CD4-positive, alpha-beta T cell (primary cell): ENCODE measurements around the gene SLC35F2. TPM values are rescaled to one million over a fixed set of nuclear protein-coding genes. Genes with fewer than 3 reads are reported as not detected.

Experiments
- ATAC-seq: fragments of 200-7000 bp; cut with Tn5 transposase; one replicate; pipeline ENCODE4 v1.10.0; 2022; ENCODE audit warnings: mild to moderate bottlenecking; ENCODE audit not compliant: poor library complexity
- CTCF ChIA-PET: fragments of 350-600 bp; sonication (Branson Sonifier 250); formaldehyde crosslinking; loops from one replicate; lab custom pipeline; 2021; ENCODE audit warnings: antibody characterized with exemption, inconsistent platforms; lab: Charles Lee
- POLR2A ChIA-PET: fragments of 350-600 bp; sonication (Branson Sonifier 250); formaldehyde crosslinking; loops from one replicate; lab custom pipeline; 2021; ENCODE audit warnings: antibody characterized with exemption, inconsistent platforms; lab: Charles Lee
- DNase-seq, 14 experiments: peaks; one replicate each; pipeline ENCODE4 v3.0.0-alpha.2; 2013 to 2020; ENCODE audit warnings: mixed read lengths in 2 of 14
- H3K27ac ChIP-seq, 2 donors: one replicate each; pipeline versions ENCODE4 v1.5.1 to v1.7.0; 2013; ENCODE audit warnings: low read length in 2 of 2, low read depth in 1 of 2, mild to moderate bottlenecking in 1 of 2
- H3K27me3 ChIP-seq, 2 experiments: 1 replicate in 1 of 2; 2 replicates in 1 of 2; pipeline versions ENCODE4 v1.6.1 to v1.7.0; 2013; ENCODE audit warnings: low read length in 2 of 2, control low read depth in 1 of 2, mild to moderate bottlenecking in 1 of 2, moderate library complexity in 1 of 2; ENCODE audit not compliant: insufficient read depth in 2 of 2, control insufficient read depth in 1 of 2
- H3K36me3 ChIP-seq: one replicate; pipeline ENCODE4 v1.6.1; 2013; ENCODE audit warnings: low read length, control low read depth; ENCODE audit not compliant: insufficient read depth
- H3K4me1 ChIP-seq: one replicate; pipeline ENCODE4 v1.6.1; 2013; ENCODE audit warnings: low read length, control low read depth; ENCODE audit not compliant: insufficient read depth
- H3K4me3 ChIP-seq: one replicate; pipeline ENCODE4 v1.5.1; 2013; ENCODE audit warnings: mild to moderate bottlenecking, low read length, moderate library complexity
- H3K9me3 ChIP-seq, 2 experiments: 1 replicate in 1 of 2; 2 replicates in 1 of 2; pipeline versions ENCODE4 v1.6.1 to v1.7.0; 2013; ENCODE audit warnings: low read length in 2 of 2, mild to moderate bottlenecking in 2 of 2, control low read depth in 1 of 2, moderate library complexity in 1 of 2; ENCODE audit not compliant: control insufficient read depth in 1 of 2, insufficient read depth in 1 of 2
- H3K27ac Mint-ChIP-seq: one replicate; pipeline ENCODE4 v1.8.0; 2020; ENCODE audit warnings: mixed read lengths
- H3K27me3 Mint-ChIP-seq: one replicate; pipeline ENCODE4 v1.8.0; 2021; ENCODE audit warnings: mixed read lengths
- H3K36me3 Mint-ChIP-seq: one replicate; pipeline ENCODE4 v1.8.0; 2021; ENCODE audit warnings: low read depth, mixed read lengths
- H3K4me1 Mint-ChIP-seq: one replicate; pipeline ENCODE4 v1.8.0; 2021; ENCODE audit warnings: low read depth, mixed read lengths
- H3K4me3 Mint-ChIP-seq: one replicate; pipeline ENCODE4 v1.8.0; 2020; ENCODE audit warnings: mild to moderate bottlenecking, mixed read lengths
- H3K9me3 Mint-ChIP-seq: one replicate; pipeline ENCODE4 v1.8.0; 2020; ENCODE audit warnings: mixed read lengths
- CTCF ChIP-seq: fragments of 200-600 bp; IDR thresholded peaks from one replicate; pipeline ENCODE4 v1.8.0; 2022; ENCODE audit warnings: antibody characterized with exemption, mild to moderate bottlenecking
- intact Hi-C, 2 experiments: fragments of 100-400 bp; cut with DNase I in 1 of 2; cut with micrococcal nuclease in 1 of 2; formaldehyde crosslinking; loops; one replicate each; pipeline versions ENCODE4 v1.15.1 to v1.9.0; 2023 to 2025; cut with DNase I, micrococcal nuclease
- total RNA-seq, 174 experiments: library from RNA in 2 of 174; stranded (reverse) in 2 of 174; gene quantifications; one replicate each; pipeline ENCODE4 v1.2.3 and lab custom pipeline; 2021 to 2026

The SLC35F2 gene
- total RNA-seq, 2 experiments from 2014 or later = 2.8 to 3.0 TPM

- Histone ChIP-seq H3K36me3 (peaks cover 12% of the 10 kb centered on the region), H3K4me1 (no peaks in the 10 kb centered on the region), H3K4me3 (no peak overlapping the region), H3K9me3 (no peaks in the 10 kb centered on the region), H3K27me3 (no peaks in the 10 kb centered on the region), H3K27ac (no peak overlapping the region)
- no peak overlapping the region for H3K4me3 Mint-ChIP-seq
- peak; percentile 27 to 77 (median 48) for DNase-seq
- no peaks in the 10 kb centered on the region for H3K4me1 Mint-ChIP-seq
- H3K27me3 Mint-ChIP-seq = no peaks in the 10 kb centered on the region
- H3K9me3 Mint-ChIP-seq = no peaks in the 10 kb centered on the region
- TF ChIP-seq CTCF = peak; percentile 91
- H3K27ac Mint-ChIP-seq = no peak overlapping the region
- ChIA-PET POLR2A (no interaction called here), CTCF (interaction anchor here (0.6 kb wide), 1 partner anchor 10 kb away, joined by 3 read pairs; no protein-coding TSS in a partner anchor)
- H3K36me3 Mint-ChIP-seq = peaks cover 29% of the 10 kb centered on the region
- peak; percentile 70 for ATAC-seq
- intact Hi-C loops = no loop called here
These were observed 59.2 kb downstream of the SLC35F2 start for GRCh38 chr11:107799218-107799859.

- ATAC-seq (no peak), DNase-seq (no peak)
- no peaks in the 10 kb centered on the region for H3K4me1 Mint-ChIP-seq
- Histone ChIP-seq H3K27ac (no peak overlapping the region), H3K4me1 (no peaks in the 10 kb centered on the region), H3K4me3 (no peak overlapping the region), H3K9me3 (no peaks in the 10 kb centered on the region), H3K27me3 (no peaks in the 10 kb centered on the region), H3K36me3 (peaks cover 3% of the 10 kb centered on the region)
- no peak overlapping the region for H3K27ac Mint-ChIP-seq
- no peak for TF ChIP-seq CTCF
- intact Hi-C loops = no loop called here
- H3K36me3 Mint-ChIP-seq = peaks cover 16% of the 10 kb centered on the region
- ChIA-PET POLR2A (interaction anchor here (0.6 kb wide), 1 partner anchor 29 kb away, joined by 3 read pairs; no protein-coding TSS in a partner anchor), CTCF (no interaction called here)
- no peaks in the 10 kb centered on the region for H3K27me3 Mint-ChIP-seq
- H3K4me3 Mint-ChIP-seq = no peak overlapping the region
- no peaks in the 10 kb centered on the region for H3K9me3 Mint-ChIP-seq
These were observed 66.5 kb downstream of the SLC35F2 start for GRCh38 chr11:107792049-107792443.

GRCh38 chr11:107791343-107792048 lies 67.1 kb downstream of the SLC35F2 start:
- H3K27ac Mint-ChIP-seq = no peak overlapping the region
- Histone ChIP-seq H3K4me1 (no peaks in the 10 kb centered on the region), H3K36me3 (peaks cover 3% of the 10 kb centered on the region), H3K27ac (no peak overlapping the region), H3K27me3 (no peaks in the 10 kb centered on the region), H3K9me3 (no peaks in the 10 kb centered on the region), H3K4me3 (no peak overlapping the region)
- no peak for DNase-seq
- ChIA-PET CTCF (no interaction called here), POLR2A (no interaction called here)
- H3K36me3 Mint-ChIP-seq = peaks cover 16% of the 10 kb centered on the region
- no peaks in the 10 kb centered on the region for H3K4me1 Mint-ChIP-seq
- intact Hi-C loops = no loop called here
- no peaks in the 10 kb centered on the region for H3K9me3 Mint-ChIP-seq
- H3K27me3 Mint-ChIP-seq = no peaks in the 10 kb centered on the region
- no peak overlapping the region for H3K4me3 Mint-ChIP-seq
- ATAC-seq = no peak
- TF ChIP-seq CTCF = no peak
